Right lobe of liver (tissue), 4 donors: ENCODE results near the gene CEP112.

Experiments
- POLR2A ChIP-seq: fragments of 450-650 bp; IDR thresholded peaks from one replicate; pipeline ENCODE4 v1.6.1; 2017; ENCODE audit warnings: antibody characterized with exemption, mild to moderate bottlenecking
- TF ChIP-seq, protein P1 (sequence below), 4 donors: fragments of 200-600 bp in 3 of 4; fragments of 450-650 bp in 1 of 4; IDR thresholded peaks; one replicate each; pipeline versions ENCODE4 v1.5.1 to v1.8.0; 2016 to 2022; ENCODE audit warnings: antibody characterized with exemption in 4 of 4, mild to moderate bottlenecking in 2 of 4
- donor health status: DM: no; HTN: no; CAD: no.
- donor health status: DM: no; HTN: no; CAD: no.
- donor health status: DM: no; HTN: yes; CAD: no.

DNA sequence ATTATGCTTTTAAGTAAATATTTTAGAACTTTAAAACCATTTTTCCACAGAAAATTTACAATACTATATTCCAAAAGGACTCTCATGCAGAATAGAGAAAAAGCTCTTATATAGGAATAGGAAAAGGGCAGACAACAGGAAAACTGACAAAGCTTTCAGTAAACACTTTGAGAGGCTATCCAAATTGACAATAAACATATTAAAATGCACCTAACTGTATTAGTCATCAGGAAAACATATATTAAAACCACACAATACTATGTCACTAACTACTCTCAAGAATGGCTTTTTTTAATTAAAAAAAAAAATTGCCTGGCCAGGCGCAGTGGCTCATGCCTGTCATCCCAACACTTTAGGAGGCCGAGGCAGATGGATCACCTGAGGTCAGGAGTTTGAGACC lies 77.3 kb downstream of the CEP112 start:
- TF ChIP-seq, protein P1, sequence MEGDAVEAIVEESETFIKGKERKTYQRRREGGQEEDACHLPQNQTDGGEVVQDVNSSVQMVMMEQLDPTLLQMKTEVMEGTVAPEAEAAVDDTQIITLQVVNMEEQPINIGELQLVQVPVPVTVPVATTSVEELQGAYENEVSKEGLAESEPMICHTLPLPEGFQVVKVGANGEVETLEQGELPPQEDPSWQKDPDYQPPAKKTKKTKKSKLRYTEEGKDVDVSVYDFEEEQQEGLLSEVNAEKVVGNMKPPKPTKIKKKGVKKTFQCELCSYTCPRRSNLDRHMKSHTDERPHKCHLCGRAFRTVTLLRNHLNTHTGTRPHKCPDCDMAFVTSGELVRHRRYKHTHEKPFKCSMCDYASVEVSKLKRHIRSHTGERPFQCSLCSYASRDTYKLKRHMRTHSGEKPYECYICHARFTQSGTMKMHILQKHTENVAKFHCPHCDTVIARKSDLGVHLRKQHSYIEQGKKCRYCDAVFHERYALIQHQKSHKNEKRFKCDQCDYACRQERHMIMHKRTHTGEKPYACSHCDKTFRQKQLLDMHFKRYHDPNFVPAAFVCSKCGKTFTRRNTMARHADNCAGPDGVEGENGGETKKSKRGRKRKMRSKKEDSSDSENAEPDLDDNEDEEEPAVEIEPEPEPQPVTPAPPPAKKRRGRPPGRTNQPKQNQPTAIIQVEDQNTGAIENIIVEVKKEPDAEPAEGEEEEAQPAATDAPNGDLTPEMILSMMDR (IDR thresholded peaks at IDR 0.05) = no peak
- no peak for TF ChIP-seq POLR2A
